Astrocyte (in vitro differentiated cells and primary cell): ENCODE measurements around the gene PODXL. TPM values are rescaled to one million over a fixed set of nuclear protein-coding genes. Genes with fewer than 3 reads are reported as not detected.
A peak's percentile ranks its signal among the peaks of the same experiment; 100 is the strongest.

ENCODE experiments used
- DNase-seq: peaks from one replicate; pipeline ENCODE4 v3.0.0-alpha.2; 2010; ENCODE audit warnings: low read depth
- FAIRE-seq: peaks from 2 replicates; lab custom pipeline; 2011; peaks lifted over from hg19 to GRCh38; lab: Jason Lieb, UNC
- H2AFZ ChIP-seq: 2 replicates; pipeline ENCODE4 v1.6.0; 2012; ENCODE audit warnings: low read depth, low read length, inconsistent platforms
- H3K27ac ChIP-seq: 2 replicates; pipeline ENCODE4 v1.5.1; 2011; ENCODE audit warnings: low read depth, low read length, inconsistent platforms
- H3K27me3 ChIP-seq: 2 replicates; pipeline ENCODE4 v1.6.0; 2011; ENCODE audit warnings: low read length, inconsistent platforms; ENCODE audit not compliant: insufficient read depth
- H3K36me3 ChIP-seq: 2 replicates; pipeline ENCODE4 v1.5.1; 2011; ENCODE audit warnings: low read length, inconsistent platforms; ENCODE audit not compliant: insufficient read depth
- H3K4me1 ChIP-seq: 2 replicates; pipeline ENCODE4 v1.5.1; 2011; ENCODE audit warnings: low read length, inconsistent platforms; ENCODE audit not compliant: insufficient read depth
- H3K4me2 ChIP-seq: 2 replicates; pipeline ENCODE4 v1.6.0; 2012; ENCODE audit warnings: low read length, inconsistent platforms
- H3K4me3 ChIP-seq: 2 replicates; pipeline ENCODE4 v1.5.1; 2011; ENCODE audit warnings: low read depth, mild to moderate bottlenecking, low read length, inconsistent platforms; ENCODE audit not compliant: insufficient read depth
- H3K79me2 ChIP-seq: 2 replicates; pipeline ENCODE4 v1.6.0; 2012; ENCODE audit warnings: mild to moderate bottlenecking, low read length, inconsistent platforms; ENCODE audit not compliant: insufficient read depth
- H3K9ac ChIP-seq: 2 replicates; pipeline ENCODE4 v1.6.0; 2012; ENCODE audit warnings: mild to moderate bottlenecking, low read length, inconsistent platforms
- H3K9me3 ChIP-seq: 2 replicates; pipeline ENCODE4 v1.5.1; 2012; ENCODE audit warnings: low read depth, mild to moderate bottlenecking, low read length, inconsistent platforms; ENCODE audit not compliant: insufficient read depth
- H4K20me1 ChIP-seq: 2 replicates; pipeline ENCODE4 v1.6.0; 2012; ENCODE audit warnings: low read length, inconsistent platforms; ENCODE audit not compliant: insufficient read depth
- H3K27ac Mint-ChIP-seq: one replicate; pipeline ENCODE4 v1.8.0; 2021; ENCODE audit warnings: mild to moderate bottlenecking, mixed read lengths; ENCODE audit not compliant: unreplicated experiment
- H3K27me3 Mint-ChIP-seq: one replicate; pipeline ENCODE4 v1.8.0; 2021; ENCODE audit warnings: low read depth, mixed read lengths; ENCODE audit not compliant: unreplicated experiment
- H3K36me3 Mint-ChIP-seq: one replicate; pipeline ENCODE4 v1.8.0; 2021; ENCODE audit warnings: low read depth, mixed read lengths; ENCODE audit not compliant: unreplicated experiment
- H3K4me1 Mint-ChIP-seq: one replicate; pipeline ENCODE4 v1.8.0; 2021; ENCODE audit warnings: low read depth, mixed read lengths; ENCODE audit not compliant: unreplicated experiment
- H3K4me3 Mint-ChIP-seq: one replicate; pipeline ENCODE4 v1.8.0; 2021; ENCODE audit warnings: mild to moderate bottlenecking, moderate library complexity, mixed read lengths; ENCODE audit not compliant: unreplicated experiment
- H3K9me3 Mint-ChIP-seq: one replicate; pipeline ENCODE4 v1.8.0; 2021; ENCODE audit warnings: mild to moderate bottlenecking, mixed read lengths; ENCODE audit not compliant: unreplicated experiment
- EZH2 ChIP-seq: IDR thresholded peaks from 2 replicates; pipeline ENCODE4 v1.6.1; 2012; ENCODE audit warnings: mild to moderate bottlenecking, low read length, inconsistent platforms; ENCODE audit not compliant: insufficient read depth
- total RNA-seq: library from RNA; stranded (reverse); gene quantifications from 2 replicates; pipeline ENCODE4 v1.2.1, GENCODE V29; 2021
- TF ChIP-seq, protein P1 (sequence below): IDR thresholded peaks from 2 replicates; pipeline ENCODE4 v1.5.1; 2011; ENCODE audit warnings: low read depth, mild to moderate bottlenecking, inconsistent platforms, low read length, moderate library complexity; ENCODE audit not compliant: insufficient read depth

PODXL gene
- total RNA-seq, 1 donor from 2014 or later = 47.1 TPM

DNA sequence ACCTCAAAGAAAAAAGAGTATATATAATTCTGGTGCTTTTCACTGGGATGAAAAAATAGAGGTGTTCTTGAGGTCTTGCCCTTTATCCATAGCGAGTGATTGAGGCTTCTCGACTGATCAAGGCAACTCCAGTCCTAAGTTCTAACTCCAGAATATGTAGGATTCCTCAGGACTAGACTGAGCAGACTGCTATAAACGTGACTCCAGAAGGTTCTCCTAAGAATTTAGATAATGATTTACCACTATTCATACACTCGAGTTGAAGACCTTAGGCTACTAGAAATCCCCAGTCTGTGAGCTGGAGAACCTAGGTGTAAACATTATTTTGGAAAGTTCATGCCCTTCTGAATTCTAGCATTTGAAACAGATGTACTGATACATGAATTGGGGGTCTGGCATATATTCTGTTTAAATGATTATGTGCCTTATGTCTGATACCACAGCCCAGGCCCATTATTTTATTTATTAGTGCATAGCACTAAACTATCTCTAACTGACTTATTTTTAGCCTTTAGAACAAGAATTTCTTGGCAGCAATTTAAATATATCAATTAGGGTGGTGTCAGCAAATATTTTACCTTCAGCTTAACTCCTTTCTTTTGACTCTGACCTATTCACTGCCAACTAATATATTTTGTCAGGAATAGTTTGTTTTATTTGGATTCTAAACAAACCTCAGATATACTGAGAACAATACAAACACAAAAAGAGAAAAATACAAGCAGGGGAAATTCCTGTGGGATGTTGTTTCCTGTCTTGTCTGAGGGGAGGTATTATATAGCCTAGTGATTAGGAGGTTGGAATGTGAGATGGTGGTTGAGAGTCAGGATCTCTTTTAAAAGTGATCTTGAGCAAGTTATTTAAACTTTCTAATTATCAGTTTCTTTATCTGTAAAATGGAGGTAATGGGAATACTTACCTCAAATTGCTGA lies 75.8 kb downstream of the PODXL start:
- Mint-ChIP-seq H3K9me3 (no peaks in the 10 kb centered on the region), H3K36me3 (peaks cover 6% of the 10 kb centered on the region), H3K27me3 (no peaks in the 10 kb centered on the region), H3K27ac (peak overlapping the region; percentile 87), H3K4me3 (peak overlapping the region; percentile 16), H3K4me1 (peaks cover 33% of the 10 kb centered on the region)
- no peak for TF ChIP-seq EZH2
- TF ChIP-seq, protein P1, sequence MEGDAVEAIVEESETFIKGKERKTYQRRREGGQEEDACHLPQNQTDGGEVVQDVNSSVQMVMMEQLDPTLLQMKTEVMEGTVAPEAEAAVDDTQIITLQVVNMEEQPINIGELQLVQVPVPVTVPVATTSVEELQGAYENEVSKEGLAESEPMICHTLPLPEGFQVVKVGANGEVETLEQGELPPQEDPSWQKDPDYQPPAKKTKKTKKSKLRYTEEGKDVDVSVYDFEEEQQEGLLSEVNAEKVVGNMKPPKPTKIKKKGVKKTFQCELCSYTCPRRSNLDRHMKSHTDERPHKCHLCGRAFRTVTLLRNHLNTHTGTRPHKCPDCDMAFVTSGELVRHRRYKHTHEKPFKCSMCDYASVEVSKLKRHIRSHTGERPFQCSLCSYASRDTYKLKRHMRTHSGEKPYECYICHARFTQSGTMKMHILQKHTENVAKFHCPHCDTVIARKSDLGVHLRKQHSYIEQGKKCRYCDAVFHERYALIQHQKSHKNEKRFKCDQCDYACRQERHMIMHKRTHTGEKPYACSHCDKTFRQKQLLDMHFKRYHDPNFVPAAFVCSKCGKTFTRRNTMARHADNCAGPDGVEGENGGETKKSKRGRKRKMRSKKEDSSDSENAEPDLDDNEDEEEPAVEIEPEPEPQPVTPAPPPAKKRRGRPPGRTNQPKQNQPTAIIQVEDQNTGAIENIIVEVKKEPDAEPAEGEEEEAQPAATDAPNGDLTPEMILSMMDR = no peak
- Histone ChIP-seq H3K9me3 (no peaks in the 10 kb centered on the region), H3K4me1 (peaks cover 13% of the 10 kb centered on the region), H3K4me3 (no peak overlapping the region), H3K27ac (peak overlapping the region; percentile 27), H2AFZ (no peak overlapping the region), H3K9ac (no peak overlapping the region), H3K79me2 (no peaks in the 10 kb centered on the region), H3K27me3 (no peaks in the 10 kb centered on the region), H3K36me3 (peaks cover 4% of the 10 kb centered on the region), H4K20me1 (peaks cover 5% of the 10 kb centered on the region), H3K4me2 (peak overlapping the region; percentile 43)
- FAIRE-seq = peak; percentile 63
- DNase-seq = peak; percentile 70

DNA sequence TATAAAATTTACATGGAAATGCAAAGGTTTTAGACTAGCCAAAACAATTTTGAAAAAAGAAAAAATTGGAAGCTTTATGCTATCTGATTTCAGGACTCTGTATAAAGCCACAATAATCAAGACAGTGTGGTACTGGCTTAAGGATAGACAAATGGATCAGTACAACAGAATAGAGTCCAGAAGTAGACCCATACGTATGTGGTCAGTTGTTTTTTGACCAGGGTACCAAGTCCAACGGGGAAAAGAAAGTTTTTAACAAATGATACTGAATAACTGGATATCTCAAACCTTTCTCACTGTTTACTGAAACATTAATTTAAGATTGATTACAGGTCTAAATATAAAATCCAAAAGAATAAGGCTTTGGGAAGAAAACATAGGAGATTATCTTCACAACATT lies 79.7 kb downstream of the PODXL start:
- Mint-ChIP-seq H3K4me3 (no peak overlapping the region), H3K4me1 (peaks cover 16% of the 10 kb centered on the region), H3K36me3 (peaks cover 4% of the 10 kb centered on the region), H3K27me3 (no peaks in the 10 kb centered on the region), H3K27ac (no peak overlapping the region), H3K9me3 (no peaks in the 10 kb centered on the region)
- Histone ChIP-seq H4K20me1 (peaks cover 5% of the 10 kb centered on the region), H3K9me3 (no peaks in the 10 kb centered on the region), H3K36me3 (peaks cover 10% of the 10 kb centered on the region), H3K27me3 (no peaks in the 10 kb centered on the region), H3K79me2 (no peaks in the 10 kb centered on the region), H3K4me3 (no peak overlapping the region), H3K4me1 (peaks cover 13% of the 10 kb centered on the region), H3K9ac (no peak overlapping the region), H2AFZ (no peak overlapping the region), H3K4me2 (no peak overlapping the region), H3K27ac (no peak overlapping the region)
- no peak for TF ChIP-seq EZH2
- TF ChIP-seq, protein P1 = no peak
- no peak for FAIRE-seq
- DNase-seq = no peak
